Osteoblast (primary cell): ENCODE data around the gene EQTN. TPM values are rescaled to one million over a fixed set of nuclear protein-coding genes. Genes with fewer than 3 reads are reported as not detected.

Experiments
- DNase-seq: peaks from one replicate; pipeline ENCODE4 v3.0.0; 2011; ENCODE audit warnings: low spot score, mixed read lengths; ENCODE audit not compliant: insufficient read length; ENCODE audit errors: missing footprints
- H2AFZ ChIP-seq: 2 replicates; pipeline ENCODE4 v1.6.0; 2011; ENCODE audit warnings: mild to moderate bottlenecking, low read length
- H3K27ac ChIP-seq: 2 replicates; pipeline ENCODE4 v1.5.1; 2011; ENCODE audit warnings: mild to moderate bottlenecking, low read depth, low read length, moderate library complexity
- H3K27me3 ChIP-seq: 2 replicates; pipeline ENCODE4 v1.6.0; 2012; ENCODE audit warnings: mild to moderate bottlenecking, control low read depth, inconsistent platforms, low read length, moderate library complexity; ENCODE audit not compliant: insufficient read depth
- H3K36me3 ChIP-seq: 2 replicates; pipeline ENCODE4 v1.5.1; 2011; ENCODE audit warnings: mild to moderate bottlenecking, low read length, control low read depth, moderate library complexity; ENCODE audit not compliant: insufficient read depth
- H3K4me1 ChIP-seq: 2 replicates; pipeline ENCODE4 v1.5.1; 2011; ENCODE audit warnings: mild to moderate bottlenecking, low read length, control low read depth, moderate library complexity; ENCODE audit not compliant: insufficient read depth
- H3K4me2 ChIP-seq: 2 replicates; pipeline ENCODE4 v1.6.0; 2011; ENCODE audit warnings: mild to moderate bottlenecking, low read length; ENCODE audit not compliant: insufficient read depth
- H3K4me3 ChIP-seq: fragments of 200-600 bp; sonication (generic); 3 replicates; pipeline ENCODE4 v1.5.1; 2012; ENCODE audit warnings: mild to moderate bottlenecking, low read length, inconsistent platforms; ENCODE audit not compliant: insufficient read depth
- H3K79me2 ChIP-seq: 2 replicates; pipeline ENCODE4 v1.6.0; 2012; ENCODE audit warnings: mild to moderate bottlenecking, low read length, control low read depth, inconsistent platforms; ENCODE audit not compliant: insufficient read depth
- H3K9me3 ChIP-seq: 2 replicates; pipeline ENCODE4 v1.5.1; 2011; ENCODE audit warnings: low read depth, low read length, control low read depth
- H4K20me1 ChIP-seq: 2 replicates; pipeline ENCODE4 v1.6.0; 2012; ENCODE audit warnings: mild to moderate bottlenecking, low read length, control low read depth; ENCODE audit not compliant: insufficient read depth
- CTCF ChIP-seq: IDR thresholded peaks from 2 replicates; pipeline ENCODE4 v1.5.1; 2011; ENCODE audit warnings: mild to moderate bottlenecking, low read depth, low read length, moderate library complexity; ENCODE audit errors: extremely low read depth
- total RNA-seq: library from RNA; depleted of rRNA; stranded (reverse); fragments of >200 nt; gene quantifications from 2 replicates; pipeline ENCODE4 v1.2.3, GENCODE V29; 2012

The EQTN gene
- total RNA-seq, 1 donor = not detected

GRCh38 chr9:27261517-27262211, 35.3 kb downstream of the EQTN start:
- no peaks in the 10 kb centered on the region for H4K20me1 ChIP-seq
- no peaks in the 10 kb centered on the region for H3K4me1 ChIP-seq
- H3K79me2 ChIP-seq = no peaks in the 10 kb centered on the region
- H3K27me3 ChIP-seq = peaks cover 7% of the 10 kb centered on the region
- H2AFZ ChIP-seq = no peak overlapping the region
- no peak for DNase-seq
- no peaks in the 10 kb centered on the region for H3K36me3 ChIP-seq
- no peaks in the 10 kb centered on the region for H3K9me3 ChIP-seq
- no peak overlapping the region for H3K27ac ChIP-seq
- TF ChIP-seq CTCF = no peak
- H3K4me3 ChIP-seq = no peak overlapping the region
- H3K4me2 ChIP-seq = no peak overlapping the region

- Histone ChIP-seq H4K20me1 (no peaks in the 10 kb centered on the region), H3K4me2 (no peak overlapping the region), H3K4me1 (no peaks in the 10 kb centered on the region), H3K36me3 (no peaks in the 10 kb centered on the region), H3K79me2 (no peaks in the 10 kb centered on the region), H3K4me3 (no peak overlapping the region), H2AFZ (no peak overlapping the region), H3K27me3 (peaks cover 7% of the 10 kb centered on the region), H3K27ac (no peak overlapping the region), H3K9me3 (no peaks in the 10 kb centered on the region)
- DNase-seq = no peak
- TF ChIP-seq CTCF = no peak
These were observed 36.0 kb downstream of the EQTN start for GRCh38 chr9:27260789-27261516.

DNA sequence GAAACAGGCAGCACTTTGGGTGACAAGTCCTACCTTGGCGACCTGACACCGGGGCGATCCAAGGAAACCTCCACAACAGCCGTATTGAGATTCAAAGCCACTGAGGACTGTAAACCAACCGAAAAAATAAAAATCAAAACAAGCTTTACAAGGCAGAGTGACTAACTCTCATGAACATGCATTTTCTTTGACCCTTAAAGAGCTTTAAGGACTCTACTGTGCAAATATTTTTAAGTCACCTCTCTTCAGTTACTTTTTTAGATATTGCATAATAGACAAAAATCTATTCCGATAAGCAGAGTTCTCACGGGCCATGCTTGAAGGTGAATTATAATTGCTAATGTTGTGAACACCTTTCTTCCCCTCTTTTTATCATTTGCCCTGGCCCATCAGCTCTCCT, 38.3 kb downstream of the EQTN start:
- Histone ChIP-seq H3K27ac (no peak overlapping the region), H3K27me3 (peaks cover 7% of the 10 kb centered on the region), H4K20me1 (no peaks in the 10 kb centered on the region), H3K79me2 (no peaks in the 10 kb centered on the region), H3K4me1 (no peaks in the 10 kb centered on the region), H3K4me2 (no peak overlapping the region), H3K9me3 (no peaks in the 10 kb centered on the region), H3K4me3 (no peak overlapping the region), H2AFZ (no peak overlapping the region), H3K36me3 (no peaks in the 10 kb centered on the region)
- DNase-seq = no peak
- TF ChIP-seq CTCF = no peak

DNA sequence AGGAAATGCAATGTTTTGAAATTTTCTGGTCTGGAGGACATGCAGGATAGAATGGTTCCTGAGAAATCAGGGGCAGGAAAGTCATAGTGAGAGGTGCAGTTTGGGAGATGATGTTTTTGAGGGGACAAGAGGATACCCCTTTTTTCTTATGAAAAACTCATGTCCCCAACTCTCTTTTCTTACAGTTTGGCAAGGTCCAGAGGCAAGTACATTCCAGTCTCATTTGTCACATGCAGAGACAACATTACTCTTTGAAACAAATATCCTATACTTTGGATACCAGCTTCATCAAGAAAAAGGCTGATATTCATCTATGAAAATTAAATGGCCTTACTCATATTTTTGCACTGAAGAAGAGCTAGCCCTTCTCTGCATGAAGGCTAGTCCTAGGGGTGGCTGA, 48.2 kb downstream of the EQTN start:
- Histone ChIP-seq H3K79me2 (no peaks in the 10 kb centered on the region), H3K4me2 (no peak overlapping the region), H3K4me1 (peaks cover 12% of the 10 kb centered on the region), H3K9me3 (no peaks in the 10 kb centered on the region), H3K27ac (no peak overlapping the region), H3K36me3 (no peaks in the 10 kb centered on the region), H4K20me1 (no peaks in the 10 kb centered on the region), H2AFZ (no peak overlapping the region), H3K4me3 (no peak overlapping the region), H3K27me3 (no peaks in the 10 kb centered on the region)
- TF ChIP-seq CTCF = no peak
- DNase-seq = peak; percentile 82
